ENCODE results near the gene PLAGL2.

The PLAGL2 gene

GRCh38 chr20:32230707-32231106, 23.2 kb upstream of the PLAGL2 start:
- no peak for DNase-seq

GRCh38 chr20:32229251-32229747, 21.8 kb upstream of the PLAGL2 start:
- no peak for DNase-seq

- DNase-seq, result no peak
These were observed 20.5 kb upstream of the PLAGL2 start for GRCh38 chr20:32227744-32228688.

GRCh38 chr20:32227306-32227705, 19.8 kb upstream of the PLAGL2 start:
- no peak for DNase-seq

GRCh38 chr20:32226391-32226790, 18.8 kb upstream of the PLAGL2 start:
- no peak for DNase-seq

- DNase-seq, result no peak
These were observed 16.9 kb upstream of the PLAGL2 start for GRCh38 chr20:32224463-32224862.

GRCh38 chr20:32218156-32218900, 10.8 kb upstream of the PLAGL2 start:
- DNase-seq, result no peak

- DNase-seq, result no peak
These were observed 8.9 kb upstream of the PLAGL2 start for GRCh38 chr20:32216179-32217142.

DNA sequence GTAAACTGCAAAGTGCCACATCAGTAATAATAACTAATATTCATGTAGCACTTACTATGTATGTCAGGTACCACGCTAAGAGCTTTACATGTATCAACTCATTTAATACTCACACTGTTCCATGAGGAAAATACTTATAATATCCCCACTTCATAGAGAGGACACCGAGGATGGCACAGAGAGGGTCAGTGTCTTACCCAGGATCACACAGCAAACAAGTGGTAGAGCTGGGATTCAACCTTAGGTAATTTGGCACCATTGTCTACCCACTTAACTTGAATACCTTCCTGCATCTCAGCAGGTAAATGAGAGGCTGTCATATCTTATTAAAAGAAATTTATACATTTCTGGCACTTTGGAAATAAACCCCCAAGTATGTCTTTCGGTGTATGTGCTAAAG, 8.2 kb upstream of the PLAGL2 start:
- no peak for DNase-seq

DNA sequence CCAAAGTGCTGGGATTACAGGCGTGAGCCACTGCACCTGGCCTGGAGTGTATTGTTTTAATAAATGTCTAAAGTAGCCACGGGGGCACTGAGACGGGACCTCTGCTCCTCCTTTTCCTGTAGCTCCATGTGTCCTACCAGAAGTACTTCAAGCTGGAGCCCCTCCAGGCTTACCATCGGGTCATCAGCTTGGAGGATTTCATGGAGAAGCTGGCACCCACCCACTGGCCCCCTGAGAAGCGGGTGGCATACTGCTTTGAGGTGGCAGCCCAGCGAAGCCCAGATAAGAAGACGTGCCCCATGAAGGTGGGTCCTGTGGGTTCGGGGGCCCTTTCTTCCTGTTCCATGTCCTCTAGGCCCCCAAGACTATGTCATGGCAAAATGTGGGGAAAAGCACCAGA, 7.6 kb upstream of the PLAGL2 start:
- DNase-seq, result no peak

DNA sequence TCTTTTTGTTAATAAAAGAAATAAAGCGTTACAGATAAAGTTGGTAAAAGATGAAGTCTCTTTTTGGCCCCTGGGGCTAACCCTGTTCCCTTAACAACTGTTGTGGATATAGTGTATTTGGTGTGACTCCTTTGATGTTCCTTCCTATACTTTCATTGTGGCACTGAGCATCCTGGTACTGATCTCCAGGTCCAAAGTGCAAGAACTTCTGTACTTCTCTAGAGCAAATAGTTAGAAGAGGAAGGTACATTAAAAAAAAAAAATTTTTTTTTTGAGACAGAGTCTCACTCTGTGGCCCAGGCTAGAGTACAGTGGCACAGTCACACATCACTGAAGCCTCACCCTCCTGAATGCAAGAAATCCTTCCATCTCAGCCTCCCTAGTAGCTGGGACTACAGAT, 6.3 kb upstream of the PLAGL2 start:
- no peak for DNase-seq

- DNase-seq, result no peak
These were observed 2.5 kb upstream of the PLAGL2 start for GRCh38 chr20:32209850-32210605.

- no peak for DNase-seq
These were observed 1.1 kb upstream of the PLAGL2 start for GRCh38 chr20:32208499-32209154.

- no peak for DNase-seq
These were observed 550 bp downstream of the PLAGL2 start for GRCh38 chr20:32206760-32207625.

GRCh38 chr20:32205843-32206759, 1.4 kb downstream of the PLAGL2 start:
- DNase-seq, result no peak

DNA sequence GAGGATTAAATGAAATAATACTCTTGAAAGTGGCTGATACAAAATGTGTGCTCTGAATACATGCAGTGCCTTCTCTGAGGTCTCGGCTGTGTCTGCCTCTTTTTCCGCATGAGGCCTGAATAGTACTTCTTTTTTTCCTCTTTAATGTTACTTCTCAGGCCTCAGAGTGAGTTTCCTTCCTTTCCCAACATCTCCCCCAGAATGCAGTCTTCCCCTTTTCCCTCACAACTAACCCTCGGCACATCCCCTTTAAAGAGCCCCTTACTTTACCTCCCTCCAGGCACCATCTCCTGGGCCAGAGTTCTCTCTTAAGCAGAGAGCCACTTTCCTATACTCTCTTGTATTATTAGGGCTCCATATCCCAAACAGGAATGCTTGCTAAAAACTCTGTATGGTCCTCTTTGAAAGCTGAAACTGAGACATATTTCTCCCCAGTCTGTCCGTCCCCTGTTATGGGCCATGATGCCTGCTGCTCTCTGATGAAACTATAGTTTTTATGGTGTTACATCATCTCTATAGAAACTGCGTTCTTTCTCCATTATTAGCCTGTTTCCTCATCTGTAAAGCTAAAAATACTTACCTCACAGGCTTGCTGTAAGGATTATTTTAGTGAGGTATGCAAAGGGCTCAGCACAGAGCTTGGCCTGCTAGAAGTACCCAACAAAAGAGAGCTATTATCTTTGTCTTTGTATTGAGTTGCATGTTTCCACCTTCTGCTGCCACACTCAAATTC, 2.3 kb downstream of the PLAGL2 start:
- no peak for DNase-seq

- no peak for DNase-seq
These were observed 3.1 kb downstream of the PLAGL2 start for GRCh38 chr20:32204205-32205109.

All from left hindlimb (tissue), 1 donor.